Measurements from ENCODE around the gene SLC66A2.

- TF ChIP-seq CTCF (conservative IDR thresholded peaks at IDR 0.05; ENCODE audit: low read length), result no peak
- no peak for TF ChIP-seq EZH2phosphoT487 (IDR thresholded peaks at IDR 0.05; ENCODE audit: borderline replicate concordance)
These were observed 14.8 kb downstream of the SLC66A2 start for GRCh38 chr18:79936641-79937040.
